Measurements from ENCODE around the gene METTL4.

Gene METTL4

GRCh38 chr18:2512059-2512458, 59.2 kb downstream of the METTL4 start:
- TF ChIP-seq ZNF274 (IDR thresholded peaks at IDR 0.05; ENCODE audit: low read depth, low read length) (no peak), YY1 (IDR thresholded peaks at IDR 0.05; ENCODE audit: insufficient read depth, insufficient read length) (no peak), SUZ12 (IDR thresholded peaks at IDR 0.05; ENCODE audit: extremely low read depth, insufficient read depth, insufficient read length) (no peak)
- H3K4me3 ChIP-seq (ENCODE audit: insufficient read length, low read depth): no peak overlapping the region
- H3K9ac ChIP-seq (ENCODE audit: insufficient read length, low read depth): no peak overlapping the region
- H3K4me1 ChIP-seq (ENCODE audit: insufficient read depth, insufficient read length): no peaks in the 10 kb centered on the region
- no peaks in the 10 kb centered on the region for H3K27me3 ChIP-seq (ENCODE audit: insufficient read depth, insufficient read length)
- no peaks in the 10 kb centered on the region for H3K36me3 ChIP-seq (ENCODE audit: insufficient read depth, insufficient read length, low read length)
- no peak for DNase-seq (ENCODE audit: low read depth, low spot score)
- H3K9me3 ChIP-seq (ENCODE audit: insufficient read depth, low read length): no peaks in the 10 kb centered on the region

- no peaks in the 10 kb centered on the region for H3K9me3 ChIP-seq (ENCODE audit: insufficient read depth, low read length)
- H3K9ac ChIP-seq (ENCODE audit: insufficient read length, low read depth): no peak overlapping the region
- no peak for DNase-seq (ENCODE audit: low read depth, low spot score)
- H3K36me3 ChIP-seq (ENCODE audit: insufficient read depth, insufficient read length, low read length): no peaks in the 10 kb centered on the region
- no peak for TF ChIP-seq SUZ12 (IDR thresholded peaks at IDR 0.05; ENCODE audit: extremely low read depth, insufficient read depth, insufficient read length)
- no peaks in the 10 kb centered on the region for H3K27me3 ChIP-seq (ENCODE audit: insufficient read depth, insufficient read length)
- H3K4me3 ChIP-seq (ENCODE audit: insufficient read length, low read depth): no peak overlapping the region
- H3K4me1 ChIP-seq (ENCODE audit: insufficient read depth, insufficient read length): no peaks in the 10 kb centered on the region
Measured at GRCh38 chr18:2511451-2511850, 59.9 kb downstream of the METTL4 start.

GRCh38 chr18:2510416-2510815, 60.9 kb downstream of the METTL4 start:
- Histone ChIP-seq H3K4me3 (ENCODE audit: insufficient read length, low read depth) (no peak overlapping the region), H3K4me1 (ENCODE audit: insufficient read depth, insufficient read length) (no peaks in the 10 kb centered on the region), H3K27me3 (ENCODE audit: insufficient read depth, insufficient read length) (no peaks in the 10 kb centered on the region), H3K9me3 (ENCODE audit: insufficient read depth, low read length) (no peaks in the 10 kb centered on the region), H3K36me3 (ENCODE audit: insufficient read depth, insufficient read length, low read length) (no peaks in the 10 kb centered on the region), H3K9ac (ENCODE audit: insufficient read length, low read depth) (no peak overlapping the region)
- no peak for DNase-seq (ENCODE audit: low read depth, low spot score)
- no peak for TF ChIP-seq YY1 (IDR thresholded peaks at IDR 0.05; ENCODE audit: insufficient read depth, insufficient read length)
- no peak for TF ChIP-seq ZNF274 (IDR thresholded peaks at IDR 0.05; ENCODE audit: low read depth, low read length)
- no peak for TF ChIP-seq SUZ12 (IDR thresholded peaks at IDR 0.05; ENCODE audit: extremely low read depth, insufficient read depth, insufficient read length)

- Histone ChIP-seq H3K36me3 (ENCODE audit: insufficient read depth, insufficient read length, low read length) (no peaks in the 10 kb centered on the region), H3K9ac (ENCODE audit: insufficient read length, low read depth) (no peak overlapping the region), H3K4me3 (ENCODE audit: insufficient read length, low read depth) (no peak overlapping the region), H3K9me3 (ENCODE audit: insufficient read depth, low read length) (no peaks in the 10 kb centered on the region), H3K27me3 (ENCODE audit: insufficient read depth, insufficient read length) (no peaks in the 10 kb centered on the region), H3K4me1 (ENCODE audit: insufficient read depth, insufficient read length) (no peaks in the 10 kb centered on the region)
- DNase-seq (ENCODE audit: low read depth, low spot score): no peak
- no peak for TF ChIP-seq YY1 (IDR thresholded peaks at IDR 0.05; ENCODE audit: insufficient read depth, insufficient read length)
- TF ChIP-seq ZNF274 (IDR thresholded peaks at IDR 0.05; ENCODE audit: low read depth, low read length): no peak
- TF ChIP-seq SUZ12 (IDR thresholded peaks at IDR 0.05; ENCODE audit: extremely low read depth, insufficient read depth, insufficient read length): no peak
Measured at GRCh38 chr18:2508678-2509077, 62.6 kb downstream of the METTL4 start.

- TF ChIP-seq ZNF274 (IDR thresholded peaks at IDR 0.05; ENCODE audit: low read depth, low read length) (no peak), SUZ12 (IDR thresholded peaks at IDR 0.05; ENCODE audit: extremely low read depth, insufficient read depth, insufficient read length) (no peak), YY1 (IDR thresholded peaks at IDR 0.05; ENCODE audit: insufficient read depth, insufficient read length) (no peak)
- Histone ChIP-seq H3K27me3 (ENCODE audit: insufficient read depth, insufficient read length) (no peaks in the 10 kb centered on the region), H3K4me3 (ENCODE audit: insufficient read length, low read depth) (no peak overlapping the region), H3K9ac (ENCODE audit: insufficient read length, low read depth) (no peak overlapping the region), H3K36me3 (ENCODE audit: insufficient read depth, insufficient read length, low read length) (no peaks in the 10 kb centered on the region), H3K4me1 (ENCODE audit: insufficient read depth, insufficient read length) (no peaks in the 10 kb centered on the region), H3K9me3 (ENCODE audit: insufficient read depth, low read length) (no peaks in the 10 kb centered on the region)
- no peak for DNase-seq (ENCODE audit: low read depth, low spot score)
Measured at GRCh38 chr18:2508155-2508554, 63.1 kb downstream of the METTL4 start.

GRCh38 chr18:2504642-2505041, 66.7 kb downstream of the METTL4 start:
- H3K36me3 ChIP-seq (ENCODE audit: insufficient read depth, insufficient read length, low read length): no peaks in the 10 kb centered on the region
- no peak for DNase-seq (ENCODE audit: low read depth, low spot score)
- TF ChIP-seq YY1 (IDR thresholded peaks at IDR 0.05; ENCODE audit: insufficient read depth, insufficient read length): no peak
- no peak for TF ChIP-seq ZNF274 (IDR thresholded peaks at IDR 0.05; ENCODE audit: low read depth, low read length)
- TF ChIP-seq SUZ12 (IDR thresholded peaks at IDR 0.05; ENCODE audit: extremely low read depth, insufficient read depth, insufficient read length): no peak
- H3K4me1 ChIP-seq (ENCODE audit: insufficient read depth, insufficient read length): no peaks in the 10 kb centered on the region
- no peak overlapping the region for H3K9ac ChIP-seq (ENCODE audit: insufficient read length, low read depth)
- H3K4me3 ChIP-seq (ENCODE audit: insufficient read length, low read depth): no peak overlapping the region
- no peaks in the 10 kb centered on the region for H3K27me3 ChIP-seq (ENCODE audit: insufficient read depth, insufficient read length)
- H3K9me3 ChIP-seq (ENCODE audit: insufficient read depth, low read length): no peaks in the 10 kb centered on the region

- Histone ChIP-seq H3K4me1 (ENCODE audit: insufficient read depth, insufficient read length) (no peaks in the 10 kb centered on the region), H3K4me3 (ENCODE audit: insufficient read length, low read depth) (no peak overlapping the region), H3K36me3 (ENCODE audit: insufficient read depth, insufficient read length, low read length) (no peaks in the 10 kb centered on the region), H3K27me3 (ENCODE audit: insufficient read depth, insufficient read length) (no peaks in the 10 kb centered on the region), H3K9me3 (ENCODE audit: insufficient read depth, low read length) (no peaks in the 10 kb centered on the region), H3K9ac (ENCODE audit: insufficient read length, low read depth) (no peak overlapping the region)
- TF ChIP-seq ZNF274 (IDR thresholded peaks at IDR 0.05; ENCODE audit: low read depth, low read length) (no peak), YY1 (IDR thresholded peaks at IDR 0.05; ENCODE audit: insufficient read depth, insufficient read length) (no peak), SUZ12 (IDR thresholded peaks at IDR 0.05; ENCODE audit: extremely low read depth, insufficient read depth, insufficient read length) (no peak)
- DNase-seq (ENCODE audit: low read depth, low spot score): no peak
Measured at GRCh38 chr18:2502880-2503279, 68.4 kb downstream of the METTL4 start.

- Histone ChIP-seq H3K4me3 (ENCODE audit: insufficient read length, low read depth) (no peak overlapping the region), H3K27me3 (ENCODE audit: insufficient read depth, insufficient read length) (no peaks in the 10 kb centered on the region), H3K4me1 (ENCODE audit: insufficient read depth, insufficient read length) (no peaks in the 10 kb centered on the region), H3K9me3 (ENCODE audit: insufficient read depth, low read length) (no peaks in the 10 kb centered on the region), H3K36me3 (ENCODE audit: insufficient read depth, insufficient read length, low read length) (no peaks in the 10 kb centered on the region), H3K9ac (ENCODE audit: insufficient read length, low read depth) (no peak overlapping the region)
- DNase-seq (ENCODE audit: low read depth, low spot score): no peak
- TF ChIP-seq YY1 (IDR thresholded peaks at IDR 0.05; ENCODE audit: insufficient read depth, insufficient read length) (no peak), ZNF274 (IDR thresholded peaks at IDR 0.05; ENCODE audit: low read depth, low read length) (no peak), SUZ12 (IDR thresholded peaks at IDR 0.05; ENCODE audit: extremely low read depth, insufficient read depth, insufficient read length) (no peak)
Measured at GRCh38 chr18:2502394-2502793, 68.9 kb downstream of the METTL4 start.

Data from NT2/D1 (cell line).